K562 (cell line): Measurements from ENCODE around the gene RPEL1. TPM values are rescaled to one million over a fixed set of nuclear protein-coding genes. Genes with fewer than 3 reads are reported as not detected.

Experiments used
- ATAC-seq: fragments of 200-7000 bp; cut with Tn5 transposase; 3 replicates; pipeline ENCODE4 v1.9.1; 2020; ENCODE audit warnings: moderate library complexity
- BruUV-seq: library from RNA; stranded (reverse); fragments of 400-500 nt; replicated peaks from 2 replicates; lab custom pipeline; 2021; lab: Mats Ljungman, UMichigan
- CTCF ChIA-PET: fragments of 300-600 bp; formaldehyde crosslinking; extraction: SDS; loops from one replicate; lab custom pipeline; 2021; ENCODE audit warnings: low intra/inter-chr PET ratio; lab: Yijun Ruan, JAX
- POLR2A ChIA-PET: fragments of 300-600, 350-650 bp; sonication (Branson Sonifier 250); formaldehyde crosslinking; extraction: SDS; loops from one replicate; lab custom pipeline; 2021; ENCODE audit warnings: antibody characterized with exemption, inconsistent platforms; lab: Yijun Ruan, JAX
- DNase-seq, 4 experiments: peaks; one replicate each; pipeline versions ENCODE4 v3.0.0 to v3.0.0-alpha.2; 2011 to 2018; ENCODE audit warnings: low spot score in 3 of 4, mixed read lengths in 3 of 4; ENCODE audit errors: extremely low read depth in 1 of 4
- FAIRE-seq: peaks from 2 replicates; lab custom pipeline; 2011; peaks lifted over from hg19 to GRCh38; lab: Jason Lieb, UNC
- H2AFZ ChIP-seq: 2 replicates; pipeline ENCODE4 v1.6.0; 2011; ENCODE audit warnings: low read depth, low read length, control low read depth, inconsistent platforms
- H3K27ac ChIP-seq: fragments of 200-600 bp; 3 replicates; pipeline ENCODE4 v1.8.0; 2011; ENCODE audit warnings: low read depth, mild to moderate bottlenecking, control low read depth, inconsistent platforms, low read length, moderate library complexity, mixed read lengths; ENCODE audit errors: extremely low read depth
- H3K27me3 ChIP-seq, 2 experiments: fragments of 300-600 bp in 1 of 2; 2 replicates in 1 of 2; 3 replicates in 1 of 2; pipeline versions ENCODE4 v1.6.0 to v1.8.0; 2011; ENCODE audit warnings: inconsistent platforms in 2 of 2, low read length in 2 of 2, mild to moderate bottlenecking in 1 of 2, mixed read lengths in 1 of 2, moderate library complexity in 1 of 2; ENCODE audit not compliant: control insufficient read depth in 2 of 2, insufficient read depth in 2 of 2
- H3K36me3 ChIP-seq: fragments of 300-600 bp; 3 replicates; pipeline ENCODE4 v1.8.0; 2011; ENCODE audit warnings: mild to moderate bottlenecking, low read length, inconsistent platforms; ENCODE audit not compliant: control insufficient read depth, insufficient read depth
- H3K4me1 ChIP-seq, 2 experiments: fragments of 200-600 bp in 1 of 2; replicated peaks in 1 of 2; 2 replicates in 1 of 2; 3 replicates in 1 of 2; pipeline versions ENCODE4 v1.5.1 to v1.8.0; 2011; ENCODE audit warnings: inconsistent platforms in 2 of 2, low read length in 2 of 2, mild to moderate bottlenecking in 1 of 2, mixed read lengths in 1 of 2, moderate library complexity in 1 of 2; ENCODE audit not compliant: control insufficient read depth in 2 of 2, insufficient read depth in 2 of 2
- H3K4me2 ChIP-seq: 2 replicates; pipeline ENCODE4 v1.6.1; 2011; ENCODE audit warnings: low read length, control low read depth, inconsistent platforms, mixed read lengths; ENCODE audit not compliant: insufficient read depth
- H3K4me3 ChIP-seq: fragments of 200-600 bp; sonication (generic), shearing (Covaris generic); 2 replicates; pipeline ENCODE4 v1.5.1; 2016; ENCODE audit warnings: control low read depth, inconsistent platforms
- H3K79me2 ChIP-seq: fragments of 200-600 bp; 3 replicates; pipeline ENCODE4 v1.8.0; 2011; ENCODE audit warnings: low read length, inconsistent platforms; ENCODE audit not compliant: control insufficient read depth, insufficient read depth
- H3K9ac ChIP-seq, 2 experiments: 2 replicates each; pipeline versions ENCODE4 v1.6.0 to v1.6.1; 2011; ENCODE audit warnings: low read depth in 2 of 2, low read length in 2 of 2, control low read depth in 1 of 2, inconsistent platforms in 1 of 2, mild to moderate bottlenecking in 1 of 2, mixed read lengths in 1 of 2; ENCODE audit not compliant: insufficient read depth in 1 of 2
- H3K9me1 ChIP-seq: one replicate; pipeline ENCODE4 v1.6.0; 2011; ENCODE audit warnings: inconsistent platforms, mild to moderate bottlenecking, low read length, moderate library complexity; ENCODE audit not compliant: control insufficient read depth, insufficient read depth
- H3K9me3 ChIP-seq: replicated peaks from 2 replicates; pipeline ENCODE4 v1.5.1; 2011; ENCODE audit warnings: low read depth, low read length, inconsistent platforms; ENCODE audit not compliant: control insufficient read depth, insufficient read depth
- H4K20me1 ChIP-seq: replicated peaks from 2 replicates; pipeline ENCODE4 v1.6.1; 2011; ENCODE audit warnings: low read length, inconsistent platforms, mixed read lengths; ENCODE audit not compliant: control insufficient read depth, insufficient read depth
- CBFB ChIP-seq: sonication (generic); formaldehyde crosslinking; IDR thresholded peaks from 2 replicates; pipeline ENCODE4 v1.4.0; 2020; ENCODE audit warnings: mild to moderate bottlenecking, missing genetic modification reagents
- GABPA ChIP-seq: fragments of 200-800 bp; sonication (Bioruptor generic); conservative IDR thresholded peaks from 2 replicates; pipeline ENCODE4 v1.6.1; 2016; ENCODE audit warnings: low read depth, missing genetic modification characterization, missing compliant biosample characterization
- HMGN3 ChIP-seq: IDR thresholded peaks from 2 replicates; pipeline ENCODE4 v1.6.1; 2011; ENCODE audit warnings: borderline replicate concordance, low read depth, mild to moderate bottlenecking, mixed read lengths, low read length; ENCODE audit not compliant: insufficient read length; ENCODE audit errors: extremely low read depth
- PKNOX1 ChIP-seq: fragments of 450-650 bp; IDR thresholded peaks from 2 replicates; pipeline ENCODE4 v1.6.1; 2016
- RBBP5 ChIP-seq: fragments of 200-600 bp; sonication (generic); IDR thresholded peaks from 2 replicates; pipeline ENCODE4 v1.6.1; 2012; ENCODE audit warnings: borderline replicate concordance, mild to moderate bottlenecking, low read length, control low read depth, inconsistent platforms; ENCODE audit not compliant: insufficient read depth, poor library complexity, severe bottlenecking
- ZBTB8A ChIP-seq: fragments of 450-650 bp; IDR thresholded peaks from 2 replicates; pipeline ENCODE4 v1.6.1; 2018; ENCODE audit warnings: mild to moderate bottlenecking, moderate library complexity; ENCODE audit not compliant: partially characterized antibody
- in situ Hi-C: fragments of 300-500 bp; cut with MboI; formaldehyde crosslinking; loops from 4 replicates; pipeline ENCODE4 v1.15.0; 2018; ENCODE audit warnings: inconsistent platforms, mixed read lengths
- intact Hi-C: fragments of 100-400 bp; cut with micrococcal nuclease; formaldehyde crosslinking; loops from 2 replicates; pipeline ENCODE4 v1.14.2; 2022
- polyA plus RNA-seq, 8 experiments: library from polyadenylated mRNA; depleted of rRNA in 4 of 8; stranded (reverse) in 5 of 8; unstranded in 3 of 8; fragments of >200 nt; fragmentation: Nextera tagmentation in 2 of 8; fragmentation: Illumina TruSeq in 1 of 8; extraction: Ambion mirVana in 2 of 8; extraction: Trizol in 1 of 8; gene quantifications; 2 replicates each; pipeline versions ENCODE4 v1.2.1 to v1.2.3, GENCODE V29; 2011 to 2014; ENCODE audit warnings: inconsistent platforms in 1 of 8, missing spikeins in 1 of 8
- total RNA-seq, 7 experiments: library from RNA; depleted of rRNA in 6 of 7; stranded (reverse); fragments of >200 nt in 6 of 7; fragmentation: Illumina TruSeq in 2 of 7; extraction: Trizol in 2 of 7; gene quantifications; 2 replicates each; pipeline versions ENCODE4 v1.2.1 to v1.2.3, GENCODE V29; 2011 to 2021; ENCODE audit warnings: low replicate concordance in 1 of 7

RPEL1 gene
- total and polyA plus RNA-seq, 9 of the 15 experiments (the other 6 are each of a cell fraction or from before 2014, with no cell fraction given) = 0.04 to 0.15 (median 0.07) TPM; not detected in 4

- H3K27me3 ChIP-seq = no peaks in the 10 kb centered on the region
- no peaks in the 10 kb centered on the region for H3K79me2 ChIP-seq
- no TSS peak for BruUV-seq
- CTCF ChIA-PET = no interaction called here
- peaks cover 0 to 4% of the 10 kb centered on the region in 2 experiments; a peak in 3 of 5 replicates for H3K4me1 ChIP-seq
- H4K20me1 ChIP-seq = no peaks in the 10 kb centered on the region
- ATAC-seq (no peak), FAIRE-seq (no peak), DNase-seq (no peak)
- no peak overlapping the region for H2AFZ ChIP-seq
- in situ Hi-C loops = no loop called here
- H3K36me3 ChIP-seq = no peaks in the 10 kb centered on the region
- no peaks in the 10 kb centered on the region for H3K9me1 ChIP-seq
- intact Hi-C loops = no loop called here
- no peak overlapping the region for H3K4me2 ChIP-seq
- H3K9me3 ChIP-seq = no peaks in the 10 kb centered on the region
- no peak for TF ChIP-seq HMGN3
- TF ChIP-seq ZBTB8A = no peak
- TF ChIP-seq GABPA = no peak
- no peak for TF ChIP-seq PKNOX1
- no peak for TF ChIP-seq CBFB
- TF ChIP-seq RBBP5 = no peak
- H3K9ac ChIP-seq = no peak overlapping the region
- POLR2A ChIA-PET = no interaction called here
- no peak overlapping the region for H3K4me3 ChIP-seq
- no peak overlapping the region for H3K27ac ChIP-seq
Observed at GRCh38 chr10:103257812-103258211, 12.1 kb downstream of the RPEL1 start.
